Keratinocyte (primary cell): ENCODE data around the gene NDOR1.

Source experiments
- CTCF ChIP-seq, 3 experiments: IDR thresholded peaks in 1 of 3; conservative IDR thresholded peaks in 1 of 3; optimal IDR thresholded peaks in 1 of 3; 2 replicates in 2 of 3; 3 replicates in 1 of 3; pipeline versions ENCODE3 to v1.5.1; 2011; ENCODE audit warnings: low read length in 3 of 3, mild to moderate bottlenecking in 3 of 3, moderate library complexity in 2 of 3, control low read depth in 1 of 3, inconsistent platforms in 1 of 3; ENCODE audit not compliant: insufficient read depth in 2 of 3; ENCODE audit errors: extremely low read depth in 1 of 3
- EZH2 ChIP-seq: IDR thresholded peaks from one replicate; pipeline ENCODE4 v1.6.1; 2012; ENCODE audit warnings: inconsistent platforms, mild to moderate bottlenecking, low read length, moderate library complexity

DNA sequence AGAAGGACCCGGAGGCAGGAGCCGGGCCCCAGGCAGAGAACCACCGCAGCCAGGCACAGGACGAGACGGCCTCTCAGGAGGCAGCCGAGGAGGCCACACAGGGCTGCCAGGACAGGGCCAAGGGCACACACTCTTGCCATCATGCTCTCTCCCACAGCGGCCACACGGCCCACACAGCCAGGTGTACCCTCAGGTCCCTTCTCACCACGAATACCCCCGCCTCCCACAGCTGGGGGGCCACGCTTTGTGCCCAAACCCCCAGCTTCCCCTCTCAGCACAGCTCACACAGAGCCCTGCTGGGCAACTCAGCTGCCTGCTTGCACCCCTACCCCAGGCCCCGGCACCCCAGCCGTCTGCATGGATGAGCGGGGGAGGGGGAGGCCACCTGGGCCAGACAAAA is 11.7 kb upstream of the NDOR1 start:
- no peak for TF ChIP-seq CTCF (optimal IDR thresholded peaks at IDR 0.05 in 1 of 3, IDR thresholded peaks at IDR 0.05 in 1 of 3, conservative IDR thresholded peaks at IDR 0.05 in 1 of 3; ENCODE audit: extremely low read depth in 1 of 3, insufficient read depth in 2 of 3, low read length in 3 of 3)
- TF ChIP-seq EZH2 = no peak
